B cell (primary cell): ENCODE measurements around the gene MAP3K2. TPM values are rescaled to one million over a fixed set of nuclear protein-coding genes. Genes with fewer than 3 reads are reported as not detected.

Experiments used
- ATAC-seq: fragments of 200-7000 bp; cut with Tn5 transposase; one replicate; pipeline ENCODE4 v1.10.0; 2021; ENCODE audit warnings: low read depth, mild to moderate bottlenecking, moderate number of reproducible peaks, moderate library complexity
- CTCF ChIA-PET: fragments of 350-600 bp; sonication (Branson Sonifier 250); formaldehyde crosslinking; loops from one replicate; lab custom pipeline; 2021; ENCODE audit warnings: antibody characterized with exemption, inconsistent platforms; lab: Charles Lee
- POLR2A ChIA-PET: fragments of 350-600 bp; sonication (Branson Sonifier 250); formaldehyde crosslinking; loops from one replicate; lab custom pipeline; 2021; ENCODE audit warnings: antibody characterized with exemption; lab: Charles Lee
- DNase-seq: peaks from one replicate; pipeline ENCODE4 v3.0.0; 2013
- H2AFZ ChIP-seq: 2 replicates; pipeline ENCODE4 v1.6.1; 2012; ENCODE audit warnings: mild to moderate bottlenecking, low read depth, low read length; ENCODE audit not compliant: insufficient read depth, poor library complexity, severe bottlenecking
- H3K27ac ChIP-seq, 2 donors: 1 replicate in 1 of 2; 2 replicates in 1 of 2; pipeline ENCODE4 v1.5.1; 2012 to 2013; ENCODE audit warnings: low read length in 2 of 2, mild to moderate bottlenecking in 2 of 2, moderate library complexity in 1 of 2
- H3K27me3 ChIP-seq, 4 experiments: fragments of 200-600 bp in 1 of 4; sonication (generic) in 1 of 4; replicated peaks in 1 of 4; 1 replicate in 2 of 4; 2 replicates in 2 of 4; pipeline versions ENCODE4 v1.6.1 to v1.7.0; 2013 to 2016; ENCODE audit warnings: low read length in 3 of 4, mild to moderate bottlenecking in 2 of 4, mixed read lengths in 1 of 4, moderate library complexity in 1 of 4; ENCODE audit not compliant: insufficient read depth in 4 of 4, control insufficient read depth in 3 of 4; ENCODE audit errors: control extremely low read depth in 1 of 4
- H3K36me3 ChIP-seq, 2 experiments: replicated peaks in 1 of 2; 1 replicate in 1 of 2; 2 replicates in 1 of 2; pipeline versions ENCODE4 v1.6.1 to v1.7.1; 2013; ENCODE audit warnings: low read length in 1 of 2; ENCODE audit not compliant: insufficient read depth in 2 of 2, control insufficient read depth in 1 of 2; ENCODE audit errors: control extremely low read depth in 1 of 2, extremely low read depth in 1 of 2
- H3K4me1 ChIP-seq, 2 donors: fragments of 200-600 bp in 1 of 2; sonication (generic) in 1 of 2; 1 replicate in 1 of 2; 2 replicates in 1 of 2; pipeline versions ENCODE4 v1.5.1 to v1.6.1; 2013 to 2017; ENCODE audit warnings: low read length in 2 of 2; ENCODE audit not compliant: control insufficient read depth in 2 of 2, insufficient read depth in 2 of 2
- H3K4me2 ChIP-seq: replicated peaks from 2 replicates; pipeline ENCODE3; 2012; ENCODE audit warnings: mild to moderate bottlenecking, low read depth, low read length; ENCODE audit not compliant: poor library complexity, severe bottlenecking
- H3K4me3 ChIP-seq, 5 experiments: fragments of 200-600 bp in 1 of 5; sonication (generic) in 1 of 5; 1 replicate in 3 of 5; 2 replicates in 2 of 5; pipeline versions ENCODE4 v1.5.1 to v1.7.0; 2011 to 2016; ENCODE audit warnings: low read length in 4 of 5, mild to moderate bottlenecking in 4 of 5, low read depth in 2 of 5, control low read depth in 1 of 5, moderate library complexity in 1 of 5; ENCODE audit not compliant: insufficient read depth in 1 of 5; ENCODE audit errors: control extremely low read depth in 1 of 5, extremely low read depth in 1 of 5
- H3K79me2 ChIP-seq: fragments of 200-600 bp; sonication (generic); one replicate; pipeline ENCODE4 v1.6.0; 2016; ENCODE audit warnings: low read length; ENCODE audit not compliant: control insufficient read depth, insufficient read depth
- H3K9ac ChIP-seq: fragments of 200-600 bp; sonication (generic); 2 replicates; pipeline ENCODE4 v1.6.1; 2017; ENCODE audit warnings: mild to moderate bottlenecking, low read length, moderate library complexity
- H3K9me3 ChIP-seq, 3 donors: one replicate each; pipeline versions ENCODE4 v1.6.1 to v1.7.1; 2013; ENCODE audit warnings: low read length in 2 of 3; ENCODE audit not compliant: control insufficient read depth in 2 of 3, insufficient read depth in 1 of 3; ENCODE audit errors: control extremely low read depth in 1 of 3
- H4K20me1 ChIP-seq: 2 replicates; pipeline ENCODE4 v1.6.0; 2012; ENCODE audit warnings: mild to moderate bottlenecking, low read length; ENCODE audit not compliant: insufficient read depth, control insufficient read depth, poor library complexity, severe bottlenecking
- H3K27ac Mint-ChIP-seq: one replicate; pipeline ENCODE4 v1.8.0; 2021; ENCODE audit warnings: mixed read lengths
- H3K27me3 Mint-ChIP-seq: one replicate; pipeline ENCODE4 v1.8.0; 2021; ENCODE audit warnings: mixed read lengths
- H3K4me1 Mint-ChIP-seq: one replicate; pipeline ENCODE4 v1.8.0; 2021; ENCODE audit warnings: mixed read lengths
- H3K4me3 Mint-ChIP-seq: one replicate; pipeline ENCODE4 v1.8.0; 2021; ENCODE audit warnings: mixed read lengths
- H3K9me3 Mint-ChIP-seq: one replicate; pipeline ENCODE4 v1.8.0; 2022; ENCODE audit warnings: mixed read lengths; ENCODE audit not compliant: insufficient read depth
- CTCF ChIP-seq: fragments of 200-600 bp; IDR thresholded peaks from one replicate; pipeline ENCODE4 v1.8.0; 2022; ENCODE audit warnings: antibody characterized with exemption, mild to moderate bottlenecking
- EZH2 ChIP-seq: IDR thresholded peaks from 2 replicates; pipeline ENCODE4 v1.6.1; 2012; ENCODE audit warnings: borderline replicate concordance, low read depth, mild to moderate bottlenecking, moderate library complexity, low read length; ENCODE audit not compliant: insufficient read depth, poor library complexity, severe bottlenecking
- WGBS: methylation state at CpG from one replicate; pipeline ENCODE4 v1.1.5; 2013; ENCODE audit warnings: missing lambda C conversion rate; ENCODE audit not compliant: insufficient coverage; 5-methylcytosine and 5-hydroxymethylcytosine counted together
- intact Hi-C: fragments of 100-400 bp; cut with micrococcal nuclease; formaldehyde crosslinking; loops from one replicate; pipeline ENCODE4 v1.10.0; 2022
- polyA plus RNA-seq: library from polyadenylated mRNA; depleted of rRNA; stranded (reverse); fragments of >200 nt; gene quantifications from 2 replicates; pipeline ENCODE4 v1.2.3, GENCODE V29; 2012
- total RNA-seq, 2 donors: library from RNA; stranded (reverse); fragments of 120-200 nt in 1 of 2; gene quantifications; 1 replicate in 1 of 2; 2 replicates in 1 of 2; pipeline versions ENCODE4 v1.2.3 to v1.2.4, GENCODE V29; 2013 to 2022

Gene MAP3K2
- total and polyA plus RNA-seq, 2 donors (not counting 1 experiment from before 2014, with no cell fraction given): 9.9 to 118 TPM

GRCh38 chr2:127415593-127416505 lies 28.1 kb upstream of the MAP3K2 start:
- no peaks in the 10 kb centered on the region for H3K36me3 ChIP-seq
- no peaks in the 10 kb centered on the region for H3K79me2 ChIP-seq
- no peaks in the 10 kb centered on the region for H3K27me3 ChIP-seq
- Mint-ChIP-seq H3K9me3 (no peaks in the 10 kb centered on the region), H3K4me1 (peaks cover 52% of the 10 kb centered on the region), H3K27me3 (no peaks in the 10 kb centered on the region), H3K27ac (peak overlapping the region; percentile 65), H3K4me3 (peak overlapping the region; percentile 88)
- H3K9me3 ChIP-seq: peaks cover 0 to 1% (median 0%) of the 10 kb centered on the region in 3 donors
- peak overlapping the region; percentile 98 for H3K4me2 ChIP-seq
- H4K20me1 ChIP-seq: no peaks in the 10 kb centered on the region
- TF ChIP-seq CTCF: peak; percentile 90
- TF ChIP-seq EZH2: no peak
- ChIA-PET CTCF (interaction anchor here (0.6 to 3.6 kb wide), 23 partner anchors 9 to 122 kb away, joined by 3 to 22 read pairs (median 4); partner anchors contain the start of genes ERCC3 and MAP3K2), POLR2A (interaction anchor here (1.0 kb wide), 1 partner anchor 74 kb away, joined by 5 read pairs; no protein-coding TSS in a partner anchor)
- peaks cover 31 to 37% of the 10 kb centered on the region in 2 donors for H3K4me1 ChIP-seq
- peak; percentile 89 for ATAC-seq
- WGBS: 9% methylated on average over 48 of the region's 55 CpGs
- peak overlapping the region; percentile 51 to 72 (median 60) for H3K4me3 ChIP-seq
- intact Hi-C loops: loop anchor here (1.0 to 5.0 kb wide), 5 partner anchors 8 to 111 kb away; partner anchors contain the start of gene IWS1
- no peak overlapping the region for H3K27ac ChIP-seq
- peak; percentile 88 for DNase-seq
- peak overlapping the region; percentile 81 for H2AFZ ChIP-seq
- H3K9ac ChIP-seq: peak overlapping the region; percentile 75
